ENCODE results near the gene TXNL4A. TPM values are rescaled to one million over a fixed set of nuclear protein-coding genes. Genes with fewer than 3 reads are reported as not detected.

Gene TXNL4A
- total RNA-seq, 1 donor from 2014 or later: 44.3 TPM

DNA sequence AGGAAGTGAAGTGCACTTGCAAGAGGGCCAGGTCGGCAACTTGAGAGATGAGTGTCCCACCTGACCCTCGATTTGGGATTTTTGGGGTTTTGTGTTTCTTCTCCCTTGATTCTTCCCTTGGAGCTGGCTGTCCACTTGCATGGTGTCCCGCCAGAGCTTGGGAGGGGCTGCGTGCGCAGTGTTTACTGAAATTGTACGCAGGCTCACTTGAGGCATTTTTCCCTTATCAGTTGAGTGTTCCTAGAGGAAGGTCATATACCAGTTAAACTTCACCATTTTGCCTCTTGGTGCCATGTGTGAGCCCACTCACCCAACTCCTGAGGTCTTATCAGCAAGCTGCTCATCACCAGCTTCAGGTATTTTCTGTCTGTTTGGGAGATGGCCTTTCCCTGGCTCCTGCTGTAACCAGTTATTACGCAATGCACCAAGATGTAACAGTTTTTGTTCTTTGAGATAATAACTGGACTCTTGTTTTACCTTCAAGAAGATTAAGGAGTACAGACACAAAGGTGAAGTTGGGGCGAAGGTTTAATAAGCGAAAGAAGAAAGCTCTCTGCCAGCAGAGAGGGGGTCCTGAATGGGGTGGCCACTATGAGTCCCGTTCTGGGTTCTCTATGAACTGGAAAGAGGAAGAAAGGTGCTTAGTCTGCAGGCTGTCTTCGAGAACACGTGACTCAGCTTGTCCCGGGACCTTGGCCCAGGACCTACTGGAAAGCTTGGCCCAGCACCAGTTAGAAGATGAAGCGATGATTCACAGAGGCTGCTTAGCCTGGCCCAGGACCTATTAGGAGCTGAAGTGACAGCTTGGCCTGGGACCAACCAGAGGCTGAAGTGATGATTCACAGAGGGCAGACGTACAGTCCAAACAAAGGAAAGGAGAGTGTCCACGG is 21.5 kb upstream of the TXNL4A start:
- Histone ChIP-seq H3K4me1 (peaks cover 7% of the 10 kb centered on the region), H3K27ac (no peak overlapping the region), H3K9me3 (ENCODE audit: low read depth) (no peaks in the 10 kb centered on the region), H3K27me3 (no peaks in the 10 kb centered on the region), H3F3A (ENCODE audit: low read depth) (peaks cover 5% of the 10 kb centered on the region), H3K36me3 (no peaks in the 10 kb centered on the region), H2AFZ (replicated peaks) (no peak overlapping the region), H3K79me2 (ENCODE audit: low read depth) (no peaks in the 10 kb centered on the region), H3K4me3 (no peak overlapping the region), H4K20me1 (ENCODE audit: low read depth) (no peaks in the 10 kb centered on the region), H3K4me2 (no peak overlapping the region), H3K9ac (no peak overlapping the region)
- peaks cover 12% of the 10 kb centered on the region for H3K36me3 Mint-ChIP-seq
- peaks cover 7% of the 10 kb centered on the region for H3K27me3 Mint-ChIP-seq (ENCODE audit: insufficient read depth, low read depth)
- TF ChIP-seq EZH2phosphoT487 (IDR thresholded peaks at IDR 0.05) (no peak), EZH2 (IDR thresholded peaks at IDR 0.05) (no peak)
- TF ChIP-seq, protein P1, sequence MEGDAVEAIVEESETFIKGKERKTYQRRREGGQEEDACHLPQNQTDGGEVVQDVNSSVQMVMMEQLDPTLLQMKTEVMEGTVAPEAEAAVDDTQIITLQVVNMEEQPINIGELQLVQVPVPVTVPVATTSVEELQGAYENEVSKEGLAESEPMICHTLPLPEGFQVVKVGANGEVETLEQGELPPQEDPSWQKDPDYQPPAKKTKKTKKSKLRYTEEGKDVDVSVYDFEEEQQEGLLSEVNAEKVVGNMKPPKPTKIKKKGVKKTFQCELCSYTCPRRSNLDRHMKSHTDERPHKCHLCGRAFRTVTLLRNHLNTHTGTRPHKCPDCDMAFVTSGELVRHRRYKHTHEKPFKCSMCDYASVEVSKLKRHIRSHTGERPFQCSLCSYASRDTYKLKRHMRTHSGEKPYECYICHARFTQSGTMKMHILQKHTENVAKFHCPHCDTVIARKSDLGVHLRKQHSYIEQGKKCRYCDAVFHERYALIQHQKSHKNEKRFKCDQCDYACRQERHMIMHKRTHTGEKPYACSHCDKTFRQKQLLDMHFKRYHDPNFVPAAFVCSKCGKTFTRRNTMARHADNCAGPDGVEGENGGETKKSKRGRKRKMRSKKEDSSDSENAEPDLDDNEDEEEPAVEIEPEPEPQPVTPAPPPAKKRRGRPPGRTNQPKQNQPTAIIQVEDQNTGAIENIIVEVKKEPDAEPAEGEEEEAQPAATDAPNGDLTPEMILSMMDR (IDR thresholded peaks at IDR 0.05): no peak
- peaks cover 47% of the 10 kb centered on the region for H3K9me3 Mint-ChIP-seq
- no peak overlapping the region for H3K27ac Mint-ChIP-seq
- no peaks in the 10 kb centered on the region for H3K4me1 Mint-ChIP-seq
- H3K4me3 Mint-ChIP-seq: no peak overlapping the region
- DNase-seq (ENCODE audit: low spot score): no peak

DNA sequence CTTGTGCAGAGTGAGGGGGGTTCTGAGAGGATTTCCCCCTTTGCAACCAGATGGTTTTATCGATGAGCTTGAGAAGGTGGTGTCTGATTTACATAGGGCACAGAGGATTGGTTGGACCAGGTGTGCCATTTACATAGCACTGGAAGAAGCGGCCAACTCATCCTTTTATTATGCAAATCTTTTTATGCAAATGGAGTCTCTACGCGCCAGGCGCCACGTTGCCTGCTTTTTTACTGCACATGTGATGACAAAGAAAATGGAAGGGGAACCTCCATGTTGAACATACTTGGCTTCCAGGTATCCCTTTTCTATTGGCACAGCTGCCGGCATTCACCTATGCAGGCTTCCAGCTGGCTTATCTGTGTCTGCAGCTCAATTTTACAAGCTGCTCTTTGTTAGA is 18.4 kb upstream of the TXNL4A start:
- no peaks in the 10 kb centered on the region for H3K4me1 Mint-ChIP-seq
- Histone ChIP-seq H3K4me3 (no peak overlapping the region), H3K4me2 (no peak overlapping the region), H3K27me3 (no peaks in the 10 kb centered on the region), H2AFZ (replicated peaks) (no peak overlapping the region), H3K9ac (no peak overlapping the region), H4K20me1 (ENCODE audit: low read depth) (no peaks in the 10 kb centered on the region), H3K36me3 (no peaks in the 10 kb centered on the region), H3K27ac (no peak overlapping the region), H3K4me1 (peaks cover 1% of the 10 kb centered on the region), H3K9me3 (ENCODE audit: low read depth) (no peaks in the 10 kb centered on the region), H3F3A (ENCODE audit: low read depth) (no peaks in the 10 kb centered on the region), H3K79me2 (ENCODE audit: low read depth) (no peaks in the 10 kb centered on the region)
- peaks cover 33% of the 10 kb centered on the region for H3K9me3 Mint-ChIP-seq
- H3K36me3 Mint-ChIP-seq: peaks cover 9% of the 10 kb centered on the region
- no peak overlapping the region for H3K4me3 Mint-ChIP-seq
- DNase-seq (ENCODE audit: low spot score): no peak
- TF ChIP-seq, protein P1 (IDR thresholded peaks at IDR 0.05): no peak
- TF ChIP-seq EZH2phosphoT487 (IDR thresholded peaks at IDR 0.05): no peak
- H3K27ac Mint-ChIP-seq: no peak overlapping the region
- H3K27me3 Mint-ChIP-seq (ENCODE audit: insufficient read depth, low read depth): peaks cover 5% of the 10 kb centered on the region

DNA sequence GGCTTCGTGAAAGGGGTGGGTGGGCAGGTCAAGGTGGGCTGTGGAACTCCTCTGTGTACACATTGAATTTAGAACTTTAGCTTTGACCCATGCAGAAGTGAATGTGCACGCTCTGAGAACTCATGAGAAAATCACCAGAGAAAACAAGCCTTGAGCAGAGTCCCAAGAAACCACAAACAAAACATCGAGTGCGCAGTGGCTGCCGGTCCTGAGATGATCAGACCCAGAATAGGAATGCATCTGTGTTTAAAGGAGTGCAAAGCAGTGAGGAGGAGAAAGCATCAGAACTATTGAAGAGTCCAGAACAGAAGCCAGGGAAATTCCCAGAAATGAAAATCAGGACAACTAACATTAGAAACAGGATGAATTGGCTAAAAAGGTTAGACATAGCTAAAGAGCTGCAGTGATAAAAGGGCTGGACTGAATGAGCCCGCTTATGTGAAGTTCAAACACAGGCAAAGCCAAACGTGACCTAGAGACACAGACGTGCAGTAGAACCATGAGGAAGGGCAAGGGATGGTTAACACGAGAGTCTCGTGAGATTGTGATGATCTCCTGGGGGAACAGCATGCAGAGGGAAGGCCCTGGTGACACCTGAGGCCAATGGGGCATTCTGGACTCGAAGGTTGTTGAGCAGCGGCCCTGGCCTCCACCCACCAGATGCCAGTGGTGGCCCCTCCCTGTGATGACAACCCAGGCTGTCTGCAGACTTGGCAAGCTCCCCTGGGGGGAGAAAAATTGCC is 16.4 kb upstream of the TXNL4A start:
- H3K27me3 ChIP-seq: no peaks in the 10 kb centered on the region
- H3K4me3 Mint-ChIP-seq: no peak overlapping the region
- H3K9ac ChIP-seq: no peak overlapping the region
- H3K4me3 ChIP-seq: no peak overlapping the region
- no peaks in the 10 kb centered on the region for H3K4me1 ChIP-seq
- H3K9me3 Mint-ChIP-seq: peaks cover 33% of the 10 kb centered on the region
- no peaks in the 10 kb centered on the region for H4K20me1 ChIP-seq (ENCODE audit: low read depth)
- TF ChIP-seq EZH2 (IDR thresholded peaks at IDR 0.05) (no peak), EZH2phosphoT487 (IDR thresholded peaks at IDR 0.05) (no peak)
- TF ChIP-seq, protein P1 (IDR thresholded peaks at IDR 0.05): no peak
- H3K4me1 Mint-ChIP-seq: no peaks in the 10 kb centered on the region
- H3K27ac Mint-ChIP-seq: no peak overlapping the region
- peaks cover 15% of the 10 kb centered on the region for H3K9me3 ChIP-seq (ENCODE audit: low read depth)
- peaks cover 9% of the 10 kb centered on the region for H3K36me3 Mint-ChIP-seq
- H3K27me3 Mint-ChIP-seq (ENCODE audit: insufficient read depth, low read depth): peaks cover 5% of the 10 kb centered on the region
- H2AFZ ChIP-seq (replicated peaks): no peak overlapping the region
- H3K79me2 ChIP-seq (ENCODE audit: low read depth): no peaks in the 10 kb centered on the region
- H3K4me2 ChIP-seq: no peak overlapping the region
- no peaks in the 10 kb centered on the region for H3F3A ChIP-seq (ENCODE audit: low read depth)
- no peak for DNase-seq (ENCODE audit: low spot score)
- no peak overlapping the region for H3K27ac ChIP-seq
- H3K36me3 ChIP-seq: no peaks in the 10 kb centered on the region
